Endothelial cell of umbilical vein (primary cell): ENCODE data around the gene MYCBP2. TPM values are rescaled to one million over a fixed set of nuclear protein-coding genes. Genes with fewer than 3 reads are reported as not detected.

Experiments
- BruUV-seq: library from RNA; stranded (reverse); fragments of 400-500 nt; replicated peaks from 2 replicates; lab custom pipeline; 2021; lab: Mats Ljungman, UMichigan
- CTCF ChIA-PET: fragments of 300-600, 350-600 bp; sonication (Branson Sonifier 250); formaldehyde crosslinking; loops from one replicate; lab custom pipeline; 2021; ENCODE audit warnings: antibody characterized with exemption, inconsistent platforms; lab: Charles Lee
- POLR2A ChIA-PET: fragments of 300-600, 350-600 bp; sonication (Branson Sonifier 250); formaldehyde crosslinking; loops from one replicate; lab custom pipeline; 2021; ENCODE audit warnings: antibody characterized with exemption, inconsistent platforms; lab: Charles Lee
- DNase-seq: peaks from one replicate; pipeline ENCODE4 v3.0.0-alpha.2; 2011; ENCODE audit warnings: low read depth, low spot score
- FAIRE-seq: peaks from 2 replicates; lab custom pipeline; 2011; peaks lifted over from hg19 to GRCh38; lab: Jason Lieb, UNC
- H2AFZ ChIP-seq: 2 replicates; pipeline ENCODE4 v1.6.0; 2012; ENCODE audit warnings: low read depth, low read length, control low read depth, inconsistent platforms
- H3K27ac ChIP-seq: 2 replicates; pipeline ENCODE4 v1.5.1; 2011; ENCODE audit warnings: low read depth, mild to moderate bottlenecking, control low read depth, low read length, moderate library complexity; ENCODE audit not compliant: insufficient read depth
- H3K27me3 ChIP-seq, 2 experiments: 2 replicates each; pipeline versions ENCODE4 v1.6.0 to v1.6.1; 2011; ENCODE audit warnings: low read length in 2 of 2, mixed read lengths in 1 of 2; ENCODE audit not compliant: control insufficient read depth in 2 of 2, insufficient read depth in 2 of 2
- H3K36me3 ChIP-seq, 2 experiments: 2 replicates in 1 of 2; 3 replicates in 1 of 2; pipeline ENCODE4 v1.5.1; 2011; ENCODE audit warnings: low read length in 2 of 2, mild to moderate bottlenecking in 1 of 2, moderate library complexity in 1 of 2; ENCODE audit not compliant: control insufficient read depth in 2 of 2, insufficient read depth in 2 of 2; ENCODE audit errors: extremely low read depth in 1 of 2
- H3K4me1 ChIP-seq: 3 replicates; pipeline ENCODE4 v1.5.1; 2011; ENCODE audit warnings: mild to moderate bottlenecking, low read length; ENCODE audit not compliant: control insufficient read depth, insufficient read depth; ENCODE audit errors: extremely low read depth
- H3K4me2 ChIP-seq: 2 replicates; pipeline ENCODE4 v1.6.1; 2011; ENCODE audit warnings: low read length, control low read depth, mixed read lengths; ENCODE audit not compliant: insufficient read depth
- H3K4me3 ChIP-seq, 3 experiments: fragments of 200-600 bp in 1 of 3; sonication (generic), shearing (Covaris generic) in 1 of 3; replicated peaks in 1 of 3; 2 replicates each; pipeline ENCODE4 v1.5.1; 2011 to 2016; ENCODE audit warnings: control low read depth in 3 of 3, low read length in 3 of 3, mild to moderate bottlenecking in 2 of 3, inconsistent platforms in 1 of 3, low read depth in 1 of 3, moderate library complexity in 1 of 3; ENCODE audit not compliant: insufficient read depth in 1 of 3
- H3K79me2 ChIP-seq: 2 replicates; pipeline ENCODE4 v1.6.0; 2012; ENCODE audit warnings: low read length, inconsistent platforms; ENCODE audit not compliant: control insufficient read depth, insufficient read depth
- H3K9ac ChIP-seq: replicated peaks from 2 replicates; pipeline ENCODE3; 2011; ENCODE audit warnings: low read length, control low read depth; ENCODE audit not compliant: insufficient read depth; ENCODE audit errors: extremely low read depth
- H3K9me1 ChIP-seq: replicated peaks from 3 replicates; pipeline ENCODE4 v1.6.0; 2011; ENCODE audit warnings: mild to moderate bottlenecking, low read length; ENCODE audit not compliant: control insufficient read depth, insufficient read depth; ENCODE audit errors: extremely low read depth
- H3K9me3 ChIP-seq: replicated peaks from 2 replicates; pipeline ENCODE4 v1.5.1; 2012; ENCODE audit warnings: low read length, inconsistent platforms; ENCODE audit not compliant: control insufficient read depth, insufficient read depth
- H4K20me1 ChIP-seq: replicated peaks from 2 replicates; pipeline ENCODE3; 2011; ENCODE audit warnings: mild to moderate bottlenecking, low read length; ENCODE audit not compliant: control insufficient read depth, insufficient read depth; ENCODE audit errors: extremely low read depth
- EZH2 ChIP-seq: IDR thresholded peaks from 2 replicates; pipeline ENCODE4 v1.6.1; 2012; ENCODE audit warnings: borderline replicate concordance, low read depth, mild to moderate bottlenecking, moderate library complexity, low read length, inconsistent platforms; ENCODE audit not compliant: severe bottlenecking
- FOS ChIP-seq: IDR thresholded peaks from 2 replicates; pipeline ENCODE4 v1.6.1; 2011; ENCODE audit warnings: mild to moderate bottlenecking, low read length, moderate library complexity, borderline replicate concordance; ENCODE audit not compliant: insufficient read depth
- GATA2 ChIP-seq: IDR thresholded peaks from 2 replicates; pipeline ENCODE4 v1.7.0; 2011; ENCODE audit warnings: low read depth, mild to moderate bottlenecking, moderate library complexity, mixed read lengths, low read length; ENCODE audit not compliant: insufficient read length, insufficient read depth
- JUN ChIP-seq: IDR thresholded peaks from 2 replicates; pipeline ENCODE4 v1.6.1; 2011; ENCODE audit warnings: borderline replicate concordance, low read depth; ENCODE audit not compliant: insufficient read length, insufficient read depth
- MAX ChIP-seq: IDR thresholded peaks from 2 replicates; pipeline ENCODE4 v1.6.1; 2011; ENCODE audit not compliant: insufficient read depth, insufficient read length
- MYC ChIP-seq: IDR thresholded peaks from one replicate; pipeline ENCODE4 v1.6.1; 2011; ENCODE audit warnings: mild to moderate bottlenecking, low read depth, low read length
- POLR2A ChIP-seq: IDR thresholded peaks from 2 replicates; pipeline ENCODE4 v1.6.1; 2012; ENCODE audit warnings: low read depth, mild to moderate bottlenecking, control low read depth, low read length
- POLR2AphosphoS5 ChIP-seq: IDR thresholded peaks from 2 replicates; pipeline ENCODE4 v1.6.1; 2012; ENCODE audit warnings: low read depth, mild to moderate bottlenecking, control low read depth, low read length, moderate library complexity; ENCODE audit not compliant: insufficient read depth
- dilution Hi-C: fragments of 300-500 bp; cut with MboI; formaldehyde crosslinking; loops from one replicate; pipeline ENCODE4 v1.15.0; 2019; ENCODE audit warnings: low sequenced_read_pairs; ENCODE audit not compliant: extremely low pct_ligation_motif_present
- intact Hi-C: fragments of 100-400 bp; cut with micrococcal nuclease; formaldehyde crosslinking; loops from one replicate; pipeline ENCODE4 v1.10.0; 2022
- polyA plus RNA-seq, 4 experiments: library from polyadenylated mRNA; depleted of rRNA in 3 of 4; stranded (reverse) in 3 of 4; unstranded in 1 of 4; fragments of >200 nt; gene quantifications; 2 replicates each; pipeline versions ENCODE4 v1.2.1 to v1.2.3, GENCODE V29; 2011 to 2012; ENCODE audit warnings: missing spikeins in 1 of 4
- total RNA-seq: library from RNA; stranded (reverse); gene quantifications from 2 replicates; pipeline ENCODE4 v1.2.3, GENCODE V29; 2021
- TF ChIP-seq, protein P1 (sequence below), 2 donors: IDR thresholded peaks; 1 replicate in 1 of 2; 2 replicates in 1 of 2; pipeline ENCODE4 v1.5.1; 2011; ENCODE audit warnings: low read length in 2 of 2, mild to moderate bottlenecking in 2 of 2, moderate library complexity in 2 of 2, control low read depth in 1 of 2, inconsistent platforms in 1 of 2, low read depth in 1 of 2; ENCODE audit not compliant: insufficient read depth in 1 of 2; ENCODE audit errors: extremely low read depth in 1 of 2

MYCBP2 gene
- total and polyA plus RNA-seq, 2 donors (not counting 3 experiments of a cell fraction or from before 2014, with no cell fraction given), result 30.5 to 89.8 TPM

GRCh38 chr13:77176350-77176749 lies 150.5 kb downstream of the MYCBP2 start:
- POLR2A ChIA-PET, result no interaction called here
- Histone ChIP-seq H3K9me3 (no peaks in the 10 kb centered on the region), H3K4me1 (no peaks in the 10 kb centered on the region), H3K27ac (no peak overlapping the region), H3K36me3 (peaks cover 0 to 19% of the 10 kb centered on the region in 2 experiments), H3K4me3 (no peak overlapping the region), H3K27me3 (no peaks in the 10 kb centered on the region), H3K79me2 (no peaks in the 10 kb centered on the region), H4K20me1 (no peaks in the 10 kb centered on the region), H3K9ac (no peak overlapping the region), H3K4me2 (no peak overlapping the region), H2AFZ (no peak overlapping the region), H3K9me1 (no peaks in the 10 kb centered on the region)
- TF ChIP-seq MYC (no peak), GATA2 (no peak), MAX (no peak), FOS (peak; percentile 17), EZH2 (no peak), JUN (peak; percentile 29), POLR2A (no peak), POLR2AphosphoS5 (no peak)
- TF ChIP-seq, protein P1, sequence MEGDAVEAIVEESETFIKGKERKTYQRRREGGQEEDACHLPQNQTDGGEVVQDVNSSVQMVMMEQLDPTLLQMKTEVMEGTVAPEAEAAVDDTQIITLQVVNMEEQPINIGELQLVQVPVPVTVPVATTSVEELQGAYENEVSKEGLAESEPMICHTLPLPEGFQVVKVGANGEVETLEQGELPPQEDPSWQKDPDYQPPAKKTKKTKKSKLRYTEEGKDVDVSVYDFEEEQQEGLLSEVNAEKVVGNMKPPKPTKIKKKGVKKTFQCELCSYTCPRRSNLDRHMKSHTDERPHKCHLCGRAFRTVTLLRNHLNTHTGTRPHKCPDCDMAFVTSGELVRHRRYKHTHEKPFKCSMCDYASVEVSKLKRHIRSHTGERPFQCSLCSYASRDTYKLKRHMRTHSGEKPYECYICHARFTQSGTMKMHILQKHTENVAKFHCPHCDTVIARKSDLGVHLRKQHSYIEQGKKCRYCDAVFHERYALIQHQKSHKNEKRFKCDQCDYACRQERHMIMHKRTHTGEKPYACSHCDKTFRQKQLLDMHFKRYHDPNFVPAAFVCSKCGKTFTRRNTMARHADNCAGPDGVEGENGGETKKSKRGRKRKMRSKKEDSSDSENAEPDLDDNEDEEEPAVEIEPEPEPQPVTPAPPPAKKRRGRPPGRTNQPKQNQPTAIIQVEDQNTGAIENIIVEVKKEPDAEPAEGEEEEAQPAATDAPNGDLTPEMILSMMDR (IDR thresholded peaks at IDR 0.05; ENCODE audit: extremely low read depth in 1 of 2, insufficient read depth in 1 of 2, low read depth in 1 of 2, low read length in 2 of 2), result no peak
- dilution Hi-C loops (no loop called here), intact Hi-C loops (no loop called here)
- DNase-seq (no peak), FAIRE-seq (no peak)
- CTCF ChIA-PET, result interaction anchor here (0.7 to 1.7 kb wide), 5 partner anchors 10 to 25 kb away, joined by 3 to 4 read pairs (median 3); no protein-coding TSS in a partner anchor
- BruUV-seq, result no TSS peak
